ENCODE measurements around the gene ZBTB7C.

DNA sequence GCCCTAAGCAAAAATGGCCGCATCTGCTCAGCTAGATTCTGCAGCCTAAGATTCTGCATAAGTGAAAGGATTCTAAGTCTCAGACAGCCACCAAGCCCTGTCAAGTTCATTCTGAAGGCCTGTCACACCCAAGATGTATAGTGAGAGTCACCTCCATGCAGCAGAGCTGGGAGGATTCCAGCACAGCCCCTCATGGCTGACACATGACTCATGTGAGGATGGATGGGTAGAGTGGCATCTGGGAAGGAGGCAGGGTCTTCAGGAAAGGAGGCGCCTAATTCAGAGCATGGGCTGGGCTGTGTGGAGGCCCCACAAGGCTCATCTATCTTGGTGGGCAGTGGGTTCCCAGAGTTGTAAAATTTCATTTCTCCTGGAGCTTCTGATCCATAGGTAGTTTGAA, 41.5 kb upstream of the ZBTB7C start:
- TF ChIP-seq, protein P1, sequence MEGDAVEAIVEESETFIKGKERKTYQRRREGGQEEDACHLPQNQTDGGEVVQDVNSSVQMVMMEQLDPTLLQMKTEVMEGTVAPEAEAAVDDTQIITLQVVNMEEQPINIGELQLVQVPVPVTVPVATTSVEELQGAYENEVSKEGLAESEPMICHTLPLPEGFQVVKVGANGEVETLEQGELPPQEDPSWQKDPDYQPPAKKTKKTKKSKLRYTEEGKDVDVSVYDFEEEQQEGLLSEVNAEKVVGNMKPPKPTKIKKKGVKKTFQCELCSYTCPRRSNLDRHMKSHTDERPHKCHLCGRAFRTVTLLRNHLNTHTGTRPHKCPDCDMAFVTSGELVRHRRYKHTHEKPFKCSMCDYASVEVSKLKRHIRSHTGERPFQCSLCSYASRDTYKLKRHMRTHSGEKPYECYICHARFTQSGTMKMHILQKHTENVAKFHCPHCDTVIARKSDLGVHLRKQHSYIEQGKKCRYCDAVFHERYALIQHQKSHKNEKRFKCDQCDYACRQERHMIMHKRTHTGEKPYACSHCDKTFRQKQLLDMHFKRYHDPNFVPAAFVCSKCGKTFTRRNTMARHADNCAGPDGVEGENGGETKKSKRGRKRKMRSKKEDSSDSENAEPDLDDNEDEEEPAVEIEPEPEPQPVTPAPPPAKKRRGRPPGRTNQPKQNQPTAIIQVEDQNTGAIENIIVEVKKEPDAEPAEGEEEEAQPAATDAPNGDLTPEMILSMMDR (IDR thresholded peaks at IDR 0.05), result no peak
- TF ChIP-seq EZH2 (IDR thresholded peaks at IDR 0.05), result no peak
